Measurements from ENCODE around the gene LY86. TPM values are rescaled to one million over a fixed set of nuclear protein-coding genes. Genes with fewer than 3 reads are reported as not detected.
A peak's percentile ranks its signal among the peaks of the same experiment; 100 is the strongest.

Gene LY86
- total RNA-seq, 1 donor from 2014 or later = not detected

- Mint-ChIP-seq H3K36me3 (no peaks in the 10 kb centered on the region), H3K9me3 (no peaks in the 10 kb centered on the region), H3K4me1 (peaks cover 22% of the 10 kb centered on the region), H3K27ac (no peak overlapping the region), H3K4me3 (no peak overlapping the region), H3K27me3 (ENCODE audit: low read depth) (no peaks in the 10 kb centered on the region)
- DNase-seq (ENCODE audit: low spot score in 2 of 2, unreplicated experiment in 2 of 2) = no peak
- TF ChIP-seq CTCF (IDR thresholded peaks at IDR 0.05; ENCODE audit: unreplicated experiment) = no peak
Measured at GRCh38 chr6:6587696-6588063, 840 bp upstream of the LY86 start.

- Mint-ChIP-seq H3K4me1 (peaks cover 33% of the 10 kb centered on the region), H3K4me3 (no peak overlapping the region)
- no peak for TF ChIP-seq CTCF (IDR thresholded peaks at IDR 0.05; ENCODE audit: unreplicated experiment)
Measured at GRCh38 chr6:6588924-6589709, 597 bp downstream of the LY86 start.

GRCh38 chr6:6590530-6590929 is 2.0 kb downstream of the LY86 start:
- no peak for DNase-seq (ENCODE audit: low spot score in 2 of 2, unreplicated experiment in 2 of 2)
- H3K27me3 Mint-ChIP-seq (ENCODE audit: low read depth) = no peaks in the 10 kb centered on the region
- H3K4me1 Mint-ChIP-seq = peaks cover 42% of the 10 kb centered on the region
- H3K4me3 Mint-ChIP-seq = no peak overlapping the region
- H3K9me3 Mint-ChIP-seq = peaks cover 5% of the 10 kb centered on the region
- TF ChIP-seq CTCF (IDR thresholded peaks at IDR 0.05; ENCODE audit: unreplicated experiment) = no peak
- H3K36me3 Mint-ChIP-seq = no peaks in the 10 kb centered on the region
- no peak overlapping the region for H3K27ac Mint-ChIP-seq

More at GRCh38 chr6:6588924-6589709, 597 bp downstream of the LY86 start:
- Mint-ChIP-seq H3K9me3 (no peaks in the 10 kb centered on the region), H3K36me3 (no peaks in the 10 kb centered on the region), H3K27me3 (ENCODE audit: low read depth) (no peaks in the 10 kb centered on the region), H3K27ac (no peak overlapping the region)
- DNase-seq (ENCODE audit: low spot score in 2 of 2, unreplicated experiment in 2 of 2) = no peak

- Mint-ChIP-seq H3K27me3 (ENCODE audit: low read depth) (no peaks in the 10 kb centered on the region), H3K4me1 (peaks cover 54% of the 10 kb centered on the region), H3K36me3 (no peaks in the 10 kb centered on the region), H3K27ac (peak overlapping the region; percentile 82), H3K4me3 (no peak overlapping the region), H3K9me3 (peaks cover 5% of the 10 kb centered on the region)
- DNase-seq (ENCODE audit: low spot score in 2 of 2, unreplicated experiment in 2 of 2) = no peak
- TF ChIP-seq CTCF (IDR thresholded peaks at IDR 0.05; ENCODE audit: unreplicated experiment) = no peak
Measured at GRCh38 chr6:6591778-6592465, 3.4 kb downstream of the LY86 start.

GRCh38 chr6:6592826-6593475 is 4.4 kb downstream of the LY86 start:
- Mint-ChIP-seq H3K36me3 (no peaks in the 10 kb centered on the region), H3K9me3 (peaks cover 5% of the 10 kb centered on the region), H3K4me3 (no peak overlapping the region), H3K27me3 (ENCODE audit: low read depth) (no peaks in the 10 kb centered on the region), H3K27ac (peak overlapping the region; percentile 82), H3K4me1 (peaks cover 57% of the 10 kb centered on the region)
- no peak for TF ChIP-seq CTCF (IDR thresholded peaks at IDR 0.05; ENCODE audit: unreplicated experiment)
- no peak for DNase-seq (ENCODE audit: low spot score in 2 of 2, unreplicated experiment in 2 of 2)

All from mesothelial cell of epicardium (in vitro differentiated cells).